NCI-H2029 (cell line): ENCODE measurements around the gene EIF4B.

Experiments used
- DNase-seq: peaks from one replicate; lab custom pipeline; 2025; lab: John Stamatoyannopoulos, UW

Gene EIF4B

GRCh38 chr12:53044896-53045695 is 38.8 kb downstream of the EIF4B start:
- no peak for DNase-seq

- no peak for DNase-seq
Observed at GRCh38 chr12:53045696-53046045, 39.4 kb downstream of the EIF4B start.

GRCh38 chr12:53046655-53047220 is 40.5 kb downstream of the EIF4B start:
- DNase-seq, result peak; percentile 66

GRCh38 chr12:53047221-53048032 is 41.2 kb downstream of the EIF4B start:
- DNase-seq, result peak; percentile 66

- peak; percentile 73 for DNase-seq
Observed at GRCh38 chr12:53048033-53048779, 42.0 kb downstream of the EIF4B start.

- DNase-seq, result no peak
Observed at GRCh38 chr12:53048780-53049401, 42.6 kb downstream of the EIF4B start.

- DNase-seq, result peak; percentile 66
Observed at GRCh38 chr12:53049571-53050318, 43.5 kb downstream of the EIF4B start, which contains the start of gene TNS2. TNS2 (plus strand) TSS chr12:53050065; CDS start chr12:53050186, 121 bp downstream.

GRCh38 chr12:53050426-53051057 is 44.3 kb downstream of the EIF4B start:
- DNase-seq, result no peak

- peak; percentile 29 for DNase-seq
Observed at GRCh38 chr12:53051058-53051880, 45.0 kb downstream of the EIF4B start.

GRCh38 chr12:53051881-53052412 is 45.7 kb downstream of the EIF4B start:
- DNase-seq, result no peak

- peak; percentile 81 for DNase-seq
Observed at GRCh38 chr12:53052419-53053217, 46.4 kb downstream of the EIF4B start.

- DNase-seq, result peak; percentile 88
Observed at GRCh38 chr12:53053218-53054111, 47.2 kb downstream of the EIF4B start.

- peak; percentile 97 for DNase-seq
Observed at GRCh38 chr12:53054112-53054878, 48.0 kb downstream of the EIF4B start.

GRCh38 chr12:53055471-53056266 is 49.4 kb downstream of the EIF4B start:
- DNase-seq, result no peak

GRCh38 chr12:53056296-53056695 is 50.0 kb downstream of the EIF4B start:
- DNase-seq, result no peak

- DNase-seq, result no peak
Observed at GRCh38 chr12:53056901-53057300, 50.6 kb downstream of the EIF4B start.
